ENCODE measurements around the gene C2orf69. TPM values are rescaled to one million over a fixed set of nuclear protein-coding genes. Genes with fewer than 3 reads are reported as not detected.
A peak's percentile ranks its signal among the peaks of the same experiment; 100 is the strongest.

C2orf69 gene
- total and polyA plus RNA-seq, 2 of the 8 experiments (the other 6 are each of a cell fraction or from before 2014, with no cell fraction given) = 3.9 to 32.0 TPM

DNA sequence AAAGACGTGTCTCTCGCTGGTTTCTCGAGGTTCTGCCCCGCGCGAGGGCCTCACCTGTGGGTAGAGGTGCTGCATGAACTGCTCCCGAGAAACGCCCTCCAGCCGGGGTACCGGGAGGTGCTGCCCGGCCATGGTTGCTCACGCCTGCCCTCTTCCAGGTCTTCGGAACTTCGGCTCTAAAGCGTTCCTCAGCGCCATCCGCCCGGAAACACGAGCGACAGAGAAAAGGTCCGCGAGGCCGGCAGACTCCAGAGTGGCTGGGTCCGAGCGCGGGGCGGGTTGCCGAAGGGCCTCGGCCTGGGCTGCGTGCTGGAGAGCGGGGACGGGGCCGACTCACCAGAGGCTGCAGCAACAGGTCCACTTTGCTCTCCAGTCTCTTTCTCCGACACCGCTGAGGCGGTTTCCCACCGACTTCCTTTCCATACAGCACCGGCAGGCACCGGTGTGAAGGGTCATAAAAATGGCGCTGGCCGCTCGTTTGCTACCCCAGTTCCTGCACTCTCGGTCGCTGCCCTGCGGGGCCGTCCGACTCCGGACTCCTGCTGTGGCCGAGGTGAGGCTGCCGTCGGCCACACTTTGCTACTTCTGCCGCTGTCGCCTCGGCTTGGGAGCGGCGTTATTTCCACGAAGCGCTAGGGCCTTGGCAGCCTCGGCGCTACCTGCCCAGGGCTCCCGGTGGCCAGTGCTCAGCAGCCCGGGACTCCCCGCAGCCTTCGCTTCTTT lies 44.4 kb downstream of the C2orf69 start, which contains the start of the genes MAIP1 and TYW5 (continued):
- TF ChIP-seq EP300 (IDR thresholded peaks at IDR 0.05; ENCODE audit: borderline replicate concordance in 1 of 2, low read depth in 2 of 2, low read length in 2 of 2) (peak in 1 of 2 experiments; percentile 25; a peak in 1 of 3 replicates), CHD7 (IDR thresholded peaks at IDR 0.05; ENCODE audit: insufficient replicate concordance, low read length) (no peak), RAD21 (IDR thresholded peaks at IDR 0.05 in 1 of 2, conservative IDR thresholded peaks at IDR 0.05 in 1 of 2; ENCODE audit: low read depth in 2 of 2, low read length in 2 of 2) (no peak), SAP30 (IDR thresholded peaks at IDR 0.05; ENCODE audit: insufficient read depth, insufficient replicate concordance, low read length) (peak; percentile 78), CHD2 (IDR thresholded peaks at IDR 0.05; ENCODE audit: low read length) (0 out of 2 replicates have a peak, but pooled peaks have one; percentile 44), TAF7 (optimal IDR thresholded peaks at IDR 0.05; ENCODE audit: borderline replicate concordance, low read depth, low read length) (peak; percentile 97), EGR1 (IDR thresholded peaks at IDR 0.05; ENCODE audit: borderline replicate concordance, low read depth, low read length) (no peak), TCF12 (IDR thresholded peaks at IDR 0.05; ENCODE audit: low read depth, low read length) (no peak), NRF1 (IDR thresholded peaks at IDR 0.05; ENCODE audit: low read depth, low read length) (no peak)

Data from H1 (cell line).